Measurements from ENCODE around the gene SCYGR2.

GRCh38 chr2:227597998-227598397, 695 bp upstream of the SCYGR2 start:
- TF ChIP-seq GABPA (IDR thresholded peaks at IDR 0.05 in 1 of 2, conservative IDR thresholded peaks at IDR 0.05 in 1 of 2) (no peak), REST (IDR thresholded peaks at IDR 0.05) (no peak), ATF3 (IDR thresholded peaks at IDR 0.05) (no peak), MAX (IDR thresholded peaks at IDR 0.05) (no peak), TAF1 (conservative IDR thresholded peaks at IDR 0.05) (no peak), SP1 (IDR thresholded peaks at IDR 0.05) (no peak), NR2F2 (IDR thresholded peaks at IDR 0.05) (no peak), HNF4G (IDR thresholded peaks at IDR 0.05) (no peak), YY1 (IDR thresholded peaks at IDR 0.05) (no peak), RXRA (IDR thresholded peaks at IDR 0.05) (no peak)
- TF ChIP-seq, protein P1, sequence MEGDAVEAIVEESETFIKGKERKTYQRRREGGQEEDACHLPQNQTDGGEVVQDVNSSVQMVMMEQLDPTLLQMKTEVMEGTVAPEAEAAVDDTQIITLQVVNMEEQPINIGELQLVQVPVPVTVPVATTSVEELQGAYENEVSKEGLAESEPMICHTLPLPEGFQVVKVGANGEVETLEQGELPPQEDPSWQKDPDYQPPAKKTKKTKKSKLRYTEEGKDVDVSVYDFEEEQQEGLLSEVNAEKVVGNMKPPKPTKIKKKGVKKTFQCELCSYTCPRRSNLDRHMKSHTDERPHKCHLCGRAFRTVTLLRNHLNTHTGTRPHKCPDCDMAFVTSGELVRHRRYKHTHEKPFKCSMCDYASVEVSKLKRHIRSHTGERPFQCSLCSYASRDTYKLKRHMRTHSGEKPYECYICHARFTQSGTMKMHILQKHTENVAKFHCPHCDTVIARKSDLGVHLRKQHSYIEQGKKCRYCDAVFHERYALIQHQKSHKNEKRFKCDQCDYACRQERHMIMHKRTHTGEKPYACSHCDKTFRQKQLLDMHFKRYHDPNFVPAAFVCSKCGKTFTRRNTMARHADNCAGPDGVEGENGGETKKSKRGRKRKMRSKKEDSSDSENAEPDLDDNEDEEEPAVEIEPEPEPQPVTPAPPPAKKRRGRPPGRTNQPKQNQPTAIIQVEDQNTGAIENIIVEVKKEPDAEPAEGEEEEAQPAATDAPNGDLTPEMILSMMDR (IDR thresholded peaks at IDR 0.05; ENCODE audit: low read depth, low read length, missing input control): no peak

Data from liver (tissue), 3 donors.